Erythroblast (primary cell): ENCODE measurements around the gene RALGPS1.

ENCODE experiments used
- DNase-seq, 2 experiments: peaks; one replicate each; lab custom pipeline; 2025; lab: John Stamatoyannopoulos, UW
- GATA1 ChIP-seq: IDR thresholded peaks from 2 replicates; pipeline ENCODE4 v1.6.1; 2011; ENCODE audit warnings: low read depth, mild to moderate bottlenecking, control low read depth, low read length, moderate library complexity
- POLR2A ChIP-seq: IDR thresholded peaks from 2 replicates; pipeline ENCODE4 v1.6.1; 2011; ENCODE audit warnings: mild to moderate bottlenecking, low read length

The RALGPS1 gene

GRCh38 chr9:127130661-127131538, 216.3 kb downstream of the RALGPS1 start:
- no peak for TF ChIP-seq POLR2A
- no peak for TF ChIP-seq GATA1
- no peak for DNase-seq

- no peak for DNase-seq
- no peak for TF ChIP-seq POLR2A
- no peak for TF ChIP-seq GATA1
Measured at GRCh38 chr9:127131871-127132270, 217.3 kb downstream of the RALGPS1 start.

GRCh38 chr9:127132375-127132774, 217.8 kb downstream of the RALGPS1 start:
- no peak for DNase-seq
- TF ChIP-seq GATA1 = no peak
- no peak for TF ChIP-seq POLR2A

DNA sequence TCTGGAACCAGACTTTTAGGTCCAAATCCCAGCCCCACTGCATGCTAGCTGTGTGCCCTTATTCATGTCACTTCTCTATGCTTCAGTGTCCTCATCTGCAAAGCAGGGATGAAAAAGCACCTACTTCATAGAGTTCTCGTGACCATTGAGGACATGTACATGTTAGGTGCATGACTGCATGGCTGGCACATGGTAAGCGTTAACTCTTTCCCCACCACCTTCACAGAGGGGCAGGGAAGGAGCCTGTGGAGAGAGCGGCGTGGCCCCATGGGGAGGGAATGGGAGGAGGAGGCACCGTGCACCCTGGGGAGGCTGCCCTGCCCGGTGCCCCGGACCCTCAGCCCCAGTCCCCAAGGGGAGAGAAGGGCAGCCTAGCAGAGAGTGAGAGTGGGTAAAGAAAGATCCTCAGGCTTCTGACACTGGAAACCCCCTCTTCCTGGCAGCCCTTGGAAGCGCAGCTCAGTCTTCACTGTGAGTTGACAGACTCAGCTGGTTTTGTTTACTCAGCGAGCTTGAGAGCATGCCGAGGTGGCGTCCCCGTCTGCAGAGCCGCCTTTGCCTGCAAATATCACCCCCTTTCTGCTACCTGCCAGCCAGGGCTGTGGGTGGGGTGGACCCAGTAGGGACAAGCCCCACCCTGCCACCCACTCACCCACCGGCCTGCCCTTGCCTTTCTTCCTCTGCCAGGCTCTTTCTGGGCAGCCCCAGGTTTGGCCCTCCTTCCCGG, 218.5 kb downstream of the RALGPS1 start:
- TF ChIP-seq GATA1 = no peak
- TF ChIP-seq POLR2A = no peak
- DNase-seq = no peak

DNA sequence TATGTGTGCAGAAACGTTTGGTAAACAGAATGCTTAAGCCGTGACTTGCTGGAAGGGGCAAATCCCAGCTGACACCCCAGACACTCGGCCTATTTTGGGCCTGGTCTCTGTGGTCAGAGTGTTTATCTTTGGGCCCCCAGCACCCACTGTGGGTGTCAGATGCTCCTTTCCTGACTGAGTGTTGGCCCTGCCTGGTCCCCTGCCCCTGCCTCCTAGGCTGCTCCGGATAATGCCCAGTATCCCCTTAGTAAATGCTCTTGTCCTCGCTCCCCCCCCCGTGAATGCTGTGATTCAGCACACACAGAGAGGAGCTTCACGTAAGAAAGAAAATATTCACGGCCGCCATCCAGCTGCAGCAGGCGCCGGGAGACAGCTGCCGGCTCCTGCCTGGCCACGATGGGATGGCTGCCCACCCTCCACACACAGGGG, 219.2 kb downstream of the RALGPS1 start:
- TF ChIP-seq GATA1 (no peak), POLR2A (no peak)
- DNase-seq = no peak

GRCh38 chr9:127135056-127135745, 220.6 kb downstream of the RALGPS1 start:
- no peak for TF ChIP-seq POLR2A
- TF ChIP-seq GATA1 = no peak
- DNase-seq = no peak

DNA sequence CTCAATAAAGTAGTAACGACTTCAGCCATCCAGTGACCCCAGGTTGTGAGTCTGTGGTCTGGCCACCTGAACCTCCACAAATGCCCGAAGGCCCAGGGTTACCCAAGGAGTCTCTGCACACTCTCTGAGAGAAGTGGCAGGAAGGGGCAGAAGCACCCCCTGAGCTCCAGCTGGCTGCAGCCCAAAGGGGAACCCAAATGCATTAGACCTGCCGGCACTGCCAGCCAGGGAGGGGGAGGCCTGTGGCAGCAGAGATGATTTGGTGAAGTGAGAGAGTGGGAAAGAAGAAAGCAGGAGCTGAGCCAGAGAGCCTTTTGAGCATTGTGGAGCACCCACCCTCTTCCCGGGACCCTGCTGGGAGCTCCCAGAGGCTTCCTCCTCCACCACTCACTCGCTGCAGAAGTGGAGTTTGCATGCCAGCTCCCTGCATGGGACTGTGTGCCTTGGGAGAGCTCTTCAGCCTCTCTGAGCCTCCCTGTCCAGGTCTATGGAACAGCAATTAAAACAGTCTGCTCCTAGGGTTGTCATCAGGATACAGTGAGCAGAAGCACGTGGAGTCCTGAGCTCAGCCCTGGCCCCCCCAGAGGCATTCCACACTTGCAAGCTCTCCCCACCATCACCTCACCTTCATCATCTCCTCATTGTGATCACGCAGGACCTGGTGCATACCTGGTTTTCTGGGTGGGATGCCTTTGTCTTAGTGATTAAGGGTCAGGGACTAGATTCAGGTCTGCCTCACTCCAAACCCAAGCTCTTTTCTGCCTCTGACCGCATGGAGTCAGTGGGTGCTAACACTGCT, 221.7 kb downstream of the RALGPS1 start:
- TF ChIP-seq POLR2A (no peak), GATA1 (no peak)
- no peak for DNase-seq

- TF ChIP-seq POLR2A (no peak), GATA1 (no peak)
Measured at GRCh38 chr9:127136880-127137639, 222.5 kb downstream of the RALGPS1 start.

DNA sequence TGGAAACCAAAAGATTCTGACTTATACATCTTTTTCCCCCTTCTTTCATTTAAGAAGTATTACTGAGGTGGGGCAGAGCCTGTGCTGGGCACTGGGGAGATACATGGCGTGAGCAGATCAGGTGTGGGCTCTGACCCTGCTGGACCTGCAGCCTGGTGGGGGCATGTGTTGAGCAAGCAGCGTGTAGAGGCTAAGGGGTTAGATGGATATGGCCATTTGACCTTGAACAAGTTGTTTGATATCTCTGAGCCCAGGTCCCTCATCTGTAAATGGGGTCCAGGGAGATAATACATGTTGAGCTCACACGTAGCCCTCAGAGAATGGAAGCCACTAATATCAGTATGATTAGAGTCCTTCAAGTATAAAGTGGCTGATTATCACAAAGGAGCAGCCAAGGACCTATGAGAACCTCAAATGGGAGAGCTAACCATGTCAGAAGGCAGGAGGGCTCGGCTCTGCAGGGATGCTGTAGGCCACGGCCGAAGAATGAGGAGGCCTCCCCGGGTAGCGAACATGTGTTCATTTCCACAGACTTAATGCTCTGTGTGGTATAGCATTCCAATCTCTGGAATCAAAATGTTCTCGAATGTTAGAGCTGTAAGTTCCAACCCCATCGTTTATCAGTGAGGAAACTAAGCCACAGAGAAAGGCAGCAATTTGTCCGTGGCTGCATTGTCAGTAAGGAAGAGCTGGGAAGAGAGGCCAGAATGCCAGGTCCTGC, 223.2 kb downstream of the RALGPS1 start:
- DNase-seq = peak in 1 of 2 experiments; percentile 54
- no peak for TF ChIP-seq POLR2A

More at GRCh38 chr9:127136880-127137639, 222.5 kb downstream of the RALGPS1 start:
- no peak for DNase-seq

DNA sequence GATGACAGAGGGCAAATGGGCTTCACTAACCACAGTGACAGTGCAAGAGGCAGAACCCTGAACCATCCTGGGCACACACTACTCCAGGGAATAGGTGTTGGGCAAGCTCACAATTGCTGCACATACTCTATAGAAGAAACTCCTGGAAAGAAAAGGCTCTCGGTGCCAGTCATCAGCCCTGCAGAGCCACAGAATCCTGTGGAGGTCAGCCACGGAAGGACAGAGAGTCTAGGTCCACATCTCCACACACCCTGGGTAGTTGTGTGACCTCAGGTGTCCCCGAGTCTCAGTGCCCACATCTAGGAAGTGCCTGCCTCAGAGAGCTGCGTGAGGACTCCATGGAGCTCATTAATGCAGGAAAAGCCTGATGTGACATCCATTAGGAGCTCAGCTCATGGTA, 223.9 kb downstream of the RALGPS1 start:
- no peak for TF ChIP-seq GATA1
- no peak for TF ChIP-seq POLR2A
- no peak for DNase-seq

GRCh38 chr9:127139071-127139731, 224.6 kb downstream of the RALGPS1 start:
- DNase-seq = no peak
- no peak for TF ChIP-seq POLR2A
- TF ChIP-seq GATA1 = no peak
